Glomerular endothelial cell (primary cell): ENCODE data around the gene MT1B. TPM values are rescaled to one million over a fixed set of nuclear protein-coding genes. Genes with fewer than 3 reads are reported as not detected.

ENCODE experiments used
- DNase-seq: peaks from one replicate; pipeline ENCODE4 v3.0.0-alpha.2; 2011; ENCODE audit warnings: low read depth, low spot score; ENCODE audit errors: extremely low read depth
- total RNA-seq: library from RNA; depleted of rRNA; stranded (reverse); fragments of >200 nt; gene quantifications from 2 replicates; pipeline ENCODE4 v1.2.3, GENCODE V29; 2015

The MT1B gene
- total RNA-seq, 1 donor from 2014 or later = not detected

DNA sequence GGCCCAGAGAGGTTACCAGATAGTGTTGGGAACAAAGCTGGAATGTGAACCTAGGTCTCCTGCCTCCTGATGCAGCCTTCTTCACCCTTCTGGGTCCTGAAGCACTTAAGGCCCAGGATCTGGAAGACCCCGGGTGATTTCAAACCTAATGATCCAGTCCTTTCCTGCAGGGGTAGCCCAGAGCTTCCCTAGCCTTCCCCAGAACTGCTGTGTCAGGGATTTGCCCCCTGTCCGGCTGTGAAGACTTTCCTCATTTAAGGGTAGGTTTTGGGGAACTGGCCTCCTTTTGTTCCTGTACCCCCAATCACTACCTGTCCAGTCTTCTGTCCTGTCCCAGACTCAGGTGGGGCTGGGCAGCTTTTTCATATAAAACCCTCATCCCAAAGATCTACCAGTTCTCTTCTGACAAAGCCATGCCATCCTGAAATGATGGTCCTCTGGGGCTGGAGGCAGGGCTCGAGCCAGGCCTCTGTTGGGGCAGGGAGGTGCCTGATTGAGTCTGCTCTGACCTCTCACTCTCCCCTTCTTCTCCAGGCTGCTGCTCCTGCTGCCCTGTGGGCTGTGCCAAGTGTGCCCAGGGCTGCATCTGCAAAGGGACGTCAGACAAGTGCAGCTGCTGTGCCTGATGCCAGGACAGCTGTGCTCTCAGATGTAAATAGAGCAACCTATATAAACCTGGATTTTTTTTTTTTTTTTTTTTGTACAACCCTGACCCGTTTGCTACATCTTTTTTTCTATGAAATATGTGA lies 31.9 kb downstream of the MT1B start:
- no peak for DNase-seq

DNA sequence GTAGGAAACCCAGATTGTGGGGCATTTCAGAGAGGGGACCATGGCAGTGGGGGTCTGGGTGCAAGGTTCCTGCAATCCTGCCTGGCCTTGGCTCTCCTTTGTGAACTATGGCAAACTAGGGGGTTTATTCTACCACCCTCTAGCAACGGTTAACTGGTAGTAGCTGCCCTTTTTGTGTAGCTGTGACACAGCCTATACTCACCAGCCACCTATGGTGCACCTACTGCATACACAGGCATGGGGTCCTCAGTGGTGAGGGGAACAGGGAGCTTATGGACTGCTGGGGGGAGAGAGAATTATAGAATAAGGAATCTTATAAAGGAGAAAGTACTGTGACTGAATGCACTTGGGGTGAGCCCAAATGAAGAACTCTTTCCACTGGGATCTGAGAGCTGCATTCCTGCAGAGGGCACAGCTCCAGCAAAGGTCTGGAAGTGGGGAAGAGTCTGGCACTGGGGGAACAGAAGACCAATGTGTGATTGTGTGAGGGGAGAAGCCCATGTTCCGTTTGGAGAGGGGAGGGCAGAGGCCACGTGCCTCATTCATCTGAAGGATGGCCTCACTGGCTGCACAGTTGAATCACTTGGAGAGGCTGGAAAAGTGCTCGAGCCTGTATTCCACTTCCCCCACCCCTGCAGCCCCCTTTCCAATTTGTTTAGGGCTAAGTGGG lies 32.7 kb downstream of the MT1B start:
- DNase-seq = no peak

GRCh38 chr16:56684926-56685590 lies 33.4 kb downstream of the MT1B start:
- DNase-seq = no peak

- DNase-seq = no peak
Measured at GRCh38 chr16:56686758-56687157, 35.1 kb downstream of the MT1B start.

- DNase-seq = no peak
Measured at GRCh38 chr16:56688762-56689161, 37.1 kb downstream of the MT1B start.

GRCh38 chr16:56689171-56689570 lies 37.5 kb downstream of the MT1B start:
- no peak for DNase-seq

- DNase-seq = no peak
Measured at GRCh38 chr16:56690420-56691122, 38.9 kb downstream of the MT1B start.

DNA sequence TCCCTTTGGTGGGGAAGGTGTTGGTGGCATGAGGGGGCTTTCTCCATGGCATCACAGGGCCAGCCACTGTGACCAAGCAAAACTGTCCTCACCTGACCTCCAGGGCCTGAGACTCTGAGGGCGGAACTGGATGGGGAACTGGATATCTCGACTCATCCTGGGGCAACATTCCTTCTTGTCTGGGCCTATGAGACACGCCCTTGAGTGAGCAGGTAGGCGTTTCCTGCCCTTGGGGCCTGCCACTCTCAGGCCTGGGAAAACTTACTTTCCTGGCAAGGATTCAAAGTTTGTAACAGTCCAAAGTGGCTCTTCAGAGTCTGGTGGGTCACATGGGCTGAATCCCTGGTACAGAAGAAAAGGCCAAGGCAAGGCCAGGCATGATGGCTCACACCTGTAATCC lies 40.2 kb downstream of the MT1B start:
- DNase-seq = no peak

GRCh38 chr16:56695246-56695645 lies 43.6 kb downstream of the MT1B start:
- no peak for DNase-seq

DNA sequence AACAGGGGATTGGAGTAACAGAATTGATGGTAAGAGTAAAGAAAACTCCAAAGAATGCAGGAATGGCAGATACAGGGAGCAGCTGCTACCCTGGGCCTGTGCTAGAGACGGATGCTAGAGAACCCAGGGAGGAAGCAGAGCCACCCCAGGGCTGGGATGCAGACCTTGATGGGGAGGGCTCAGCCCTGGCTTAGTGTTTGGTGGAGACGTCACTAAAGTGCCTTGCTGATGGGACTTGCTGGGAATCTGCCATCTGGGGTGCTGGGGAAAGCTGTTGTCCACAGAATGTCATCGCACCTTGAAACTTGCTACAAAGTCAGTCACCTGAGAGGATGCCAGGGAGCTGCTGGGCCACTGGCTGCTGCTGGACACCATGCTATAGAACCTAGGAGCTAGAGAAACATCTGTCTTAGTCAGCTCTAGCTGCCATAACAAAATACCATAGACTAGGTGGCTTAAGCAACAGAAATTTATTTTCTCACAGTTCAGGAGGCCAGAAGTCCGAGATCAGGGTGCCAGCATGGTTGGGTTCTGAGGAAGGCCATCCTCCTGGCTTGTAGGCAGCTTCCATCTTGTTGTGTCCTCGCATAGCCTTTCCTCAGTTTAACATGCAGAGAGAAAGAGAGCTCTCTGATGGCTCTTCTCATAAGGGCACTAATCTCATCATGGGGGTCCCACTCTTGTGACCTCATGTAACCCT lies 45.9 kb downstream of the MT1B start:
- DNase-seq = no peak

DNA sequence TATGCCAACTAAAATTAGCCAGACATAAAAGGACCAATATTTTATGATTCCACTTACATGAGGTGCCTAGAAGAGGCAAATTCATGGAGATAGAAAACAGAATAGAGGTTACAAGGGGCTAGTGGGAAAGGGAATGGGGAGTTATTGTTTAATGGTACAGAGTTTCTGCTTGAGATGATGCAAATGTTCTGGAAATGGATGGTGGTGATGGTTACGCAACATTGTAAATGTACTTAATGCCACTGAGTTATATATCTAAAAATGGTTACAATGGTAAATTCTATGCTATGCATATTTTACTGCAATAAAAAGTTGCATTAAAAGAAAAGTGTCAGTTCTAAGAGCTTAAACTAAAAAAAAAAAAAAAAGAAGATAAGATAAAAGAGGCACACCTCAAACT lies 48.5 kb downstream of the MT1B start:
- DNase-seq = no peak

- DNase-seq = no peak
Measured at GRCh38 chr16:56700631-56701030, 48.9 kb downstream of the MT1B start.

GRCh38 chr16:56701534-56701933 lies 49.8 kb downstream of the MT1B start:
- no peak for DNase-seq

Other genes starting within 250 kb of the MT1B start
- gene AMFR, start 226.3 kb upstream of the MT1B start, total RNA-seq = 113 and 116 TPM in 2 replicates
- 33.8 and 67.9 TPM in 2 replicates for gene NUDT21, start 200.6 kb upstream of the MT1B start, total RNA-seq
- 30.8 and 60.5 TPM in 2 replicates for gene OGFOD1, start 200.3 kb upstream of the MT1B start, total RNA-seq
- 37.2 and 37.5 TPM in 2 replicates for gene BBS2, start 131.9 kb upstream of the MT1B start, total RNA-seq
- gene MT4, start 86.8 kb upstream of the MT1B start, total RNA-seq = not detected in 2 replicates
- gene MT3, start 62.4 kb upstream of the MT1B start, total RNA-seq = not detected in 2 replicates
- gene MT2A, start 43.3 kb upstream of the MT1B start, total RNA-seq = 281 and 297 TPM in 2 replicates
- gene MT1E, start 26.1 kb upstream of the MT1B start, total RNA-seq = 15.1 and 105 TPM in 2 replicates
- gene MT1M, start 19.2 kb upstream of the MT1B start, total RNA-seq = not detected in 2 replicates
- 16.4 TPM in 1 of 2 replicates, not detected in the other for gene MT1A, start 13.2 kb upstream of the MT1B start, total RNA-seq
- 1.7 TPM in 1 of 2 replicates, not detected in the other for gene MT1F, start 6.1 kb downstream of the MT1B start, total RNA-seq
- not detected in 2 replicates for gene MT1G, start 16.2 kb downstream of the MT1B start, total RNA-seq
- not detected in 2 replicates for gene MT1H, start 17.9 kb downstream of the MT1B start, total RNA-seq
- 2.2 and 6.9 TPM in 2 replicates for gene MT1X, start 30.6 kb downstream of the MT1B start, total RNA-seq
- 55.6 and 57.0 TPM in 2 replicates for gene NUP93, start 78.2 kb downstream of the MT1B start, total RNA-seq
- not detected in 2 replicates for gene SLC12A3, start 213.3 kb downstream of the MT1B start, total RNA-seq